OCI-LY3 (cell line): Measurements from ENCODE around the gene LAMB4.

Experiments
- EZH2phosphoT487 ChIP-seq: fragments of 200-600 bp; shearing (Covaris generic); IDR thresholded peaks from 2 replicates; pipeline ENCODE4 v1.6.1; 2018; ENCODE audit warnings: antibody characterized with exemption, mixed run types, low read depth
- TF ChIP-seq, protein P1 (sequence below): fragments of 200-600, 300-600 bp; sonication (generic); IDR thresholded peaks from 2 replicates; pipeline ENCODE4 v1.5.1; 2014; ENCODE audit warnings: antibody characterized with exemption, low read length, low read depth

DNA sequence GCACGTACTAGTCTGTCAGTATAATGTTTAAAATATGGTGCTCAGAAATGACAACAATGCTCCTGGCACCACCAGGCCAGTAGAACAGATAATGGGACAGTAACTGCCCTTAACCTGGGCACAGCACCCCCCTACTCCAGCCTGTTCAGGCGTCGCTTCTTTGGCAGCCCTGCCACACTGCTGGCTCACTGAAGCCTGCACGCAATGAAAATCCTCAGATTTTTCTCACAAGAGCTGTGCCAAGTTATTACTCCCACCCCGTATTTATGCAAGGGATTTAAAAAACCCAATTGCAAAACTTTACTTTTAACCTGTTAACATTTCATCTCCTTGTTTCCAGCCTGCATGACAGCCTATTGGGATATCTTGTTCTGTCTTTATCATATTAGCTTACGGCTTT lies 70.6 kb downstream of the LAMB4 start:
- TF ChIP-seq, protein P1, sequence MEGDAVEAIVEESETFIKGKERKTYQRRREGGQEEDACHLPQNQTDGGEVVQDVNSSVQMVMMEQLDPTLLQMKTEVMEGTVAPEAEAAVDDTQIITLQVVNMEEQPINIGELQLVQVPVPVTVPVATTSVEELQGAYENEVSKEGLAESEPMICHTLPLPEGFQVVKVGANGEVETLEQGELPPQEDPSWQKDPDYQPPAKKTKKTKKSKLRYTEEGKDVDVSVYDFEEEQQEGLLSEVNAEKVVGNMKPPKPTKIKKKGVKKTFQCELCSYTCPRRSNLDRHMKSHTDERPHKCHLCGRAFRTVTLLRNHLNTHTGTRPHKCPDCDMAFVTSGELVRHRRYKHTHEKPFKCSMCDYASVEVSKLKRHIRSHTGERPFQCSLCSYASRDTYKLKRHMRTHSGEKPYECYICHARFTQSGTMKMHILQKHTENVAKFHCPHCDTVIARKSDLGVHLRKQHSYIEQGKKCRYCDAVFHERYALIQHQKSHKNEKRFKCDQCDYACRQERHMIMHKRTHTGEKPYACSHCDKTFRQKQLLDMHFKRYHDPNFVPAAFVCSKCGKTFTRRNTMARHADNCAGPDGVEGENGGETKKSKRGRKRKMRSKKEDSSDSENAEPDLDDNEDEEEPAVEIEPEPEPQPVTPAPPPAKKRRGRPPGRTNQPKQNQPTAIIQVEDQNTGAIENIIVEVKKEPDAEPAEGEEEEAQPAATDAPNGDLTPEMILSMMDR: no peak
- TF ChIP-seq EZH2phosphoT487: no peak
